GM12864 (cell line): ENCODE data around the gene TEDC1.

Experiments used
- DNase-seq: peaks from one replicate; pipeline ENCODE4 v3.0.0-alpha.2; 2011; ENCODE audit warnings: low read depth
- H3K4me3 ChIP-seq: 2 replicates; pipeline ENCODE4 v1.5.1; 2011; ENCODE audit warnings: mild to moderate bottlenecking, low read depth, low read length, control low read depth
- CTCF ChIP-seq: IDR thresholded peaks from 2 replicates; pipeline ENCODE4 v1.5.1; 2011; ENCODE audit warnings: low read depth, mild to moderate bottlenecking, moderate library complexity, low read length, control low read depth, inconsistent platforms; ENCODE audit errors: missing control alignments

The TEDC1 gene

GRCh38 chr14:105458571-105458970 lies 32.5 kb upstream of the TEDC1 start:
- TF ChIP-seq CTCF, result no peak
- DNase-seq, result no peak
- no peak overlapping the region for H3K4me3 ChIP-seq

- no peak overlapping the region for H3K4me3 ChIP-seq
- no peak for DNase-seq
- no peak for TF ChIP-seq CTCF
These were observed 30.9 kb upstream of the TEDC1 start for GRCh38 chr14:105460116-105460515.

- no peak overlapping the region for H3K4me3 ChIP-seq
- no peak for TF ChIP-seq CTCF
- DNase-seq, result no peak
These were observed 30.4 kb upstream of the TEDC1 start for GRCh38 chr14:105460616-105461015.

GRCh38 chr14:105461903-105462302 lies 29.1 kb upstream of the TEDC1 start:
- no peak for TF ChIP-seq CTCF
- H3K4me3 ChIP-seq, result no peak overlapping the region
- no peak for DNase-seq

GRCh38 chr14:105464501-105464900 lies 26.5 kb upstream of the TEDC1 start:
- DNase-seq, result no peak
- H3K4me3 ChIP-seq, result no peak overlapping the region
- TF ChIP-seq CTCF, result no peak

GRCh38 chr14:105465209-105466031 lies 25.6 kb upstream of the TEDC1 start:
- TF ChIP-seq CTCF, result no peak
- DNase-seq, result no peak
- H3K4me3 ChIP-seq, result no peak overlapping the region
